ENCODE measurements around the gene NABP1. TPM values are rescaled to one million over a fixed set of nuclear protein-coding genes. Genes with fewer than 3 reads are reported as not detected.

The NABP1 gene
- total RNA-seq, 1 donor from 2014 or later: 13.0 TPM

Other genes with a start within 250 kb of the NABP1 start
- not detected for gene CAVIN2, start 169.0 kb downstream of the NABP1 start, total RNA-seq (ENCODE audit: unreplicated experiment)